Tibial nerve (tissue), 4 donors: ENCODE measurements around the gene RCN2. TPM values are rescaled to one million over a fixed set of nuclear protein-coding genes. Genes with fewer than 3 reads are reported as not detected.

ENCODE experiments used
- DNase-seq, 2 donors: peaks; one replicate each; pipeline ENCODE4 v3.0.0-alpha.2; 2019; ENCODE audit warnings: low spot score in 2 of 2
- H3K27ac ChIP-seq, 4 donors: fragments of 200-600 bp; sonication (generic) in 3 of 4; one replicate each; pipeline ENCODE4 v1.5.1; 2017 to 2019; ENCODE audit warnings: mild to moderate bottlenecking in 1 of 4
- H3K27me3 ChIP-seq, 2 donors: fragments of 200-600 bp; sonication (generic) in 1 of 2; one replicate each; pipeline versions ENCODE4 v1.5.1 to v1.6.0; 2017 to 2019
- H3K36me3 ChIP-seq, 3 donors: fragments of 200-600 bp; sonication (generic); one replicate each; pipeline ENCODE4 v1.5.1; 2018 to 2019
- H3K4me1 ChIP-seq, 4 donors: fragments of 200-600 bp; sonication (generic) in 3 of 4; one replicate each; pipeline ENCODE4 v1.5.1; 2017 to 2019
- H3K4me3 ChIP-seq, 4 donors: fragments of 200-600 bp; sonication (generic) in 3 of 4; one replicate each; pipeline ENCODE4 v1.5.1; 2017 to 2019; ENCODE audit warnings: mild to moderate bottlenecking in 1 of 4, moderate library complexity in 1 of 4
- H3K9me3 ChIP-seq, 4 donors: fragments of 200-600 bp; sonication (generic) in 3 of 4; one replicate each; pipeline ENCODE4 v1.5.1; 2017 to 2019
- EP300 ChIP-seq, 2 donors: sonication (generic); formaldehyde crosslinking; IDR thresholded peaks; one replicate each; pipeline ENCODE4 v1.6.1; 2017; ENCODE audit warnings: antibody characterized with exemption in 2 of 2, mild to moderate bottlenecking in 1 of 2
- POLR2A ChIP-seq, 2 donors: fragments of 450-650 bp; IDR thresholded peaks; one replicate each; pipeline ENCODE4 v1.6.1; 2017; ENCODE audit warnings: antibody characterized with exemption in 2 of 2, mild to moderate bottlenecking in 2 of 2, moderate library complexity in 2 of 2
- WGBS, 2 donors: methylation state at CpG; one replicate each; pipeline ENCODE4 v1.1.5; 2018; 5-methylcytosine and 5-hydroxymethylcytosine counted together
- total RNA-seq, 4 donors: library from RNA; depleted of rRNA; stranded (reverse); fragments of >200 nt; gene quantifications; one replicate each; pipeline ENCODE4 v1.1.0, GENCODE V29; 2016
- TF ChIP-seq, protein P1 (sequence below), 5 experiments: fragments of 200-600 bp in 3 of 5; fragments of 450-650 bp in 2 of 5; sonication (generic) in 3 of 5; IDR thresholded peaks; one replicate each; pipeline ENCODE4 v1.5.1; 2016 to 2019; ENCODE audit warnings: antibody characterized with exemption in 5 of 5, mild to moderate bottlenecking in 3 of 5, moderate library complexity in 2 of 5

The RCN2 gene
- total RNA-seq, 4 donors from 2014 or later, result 29.7 to 59.7 (median 43.8) TPM

DNA sequence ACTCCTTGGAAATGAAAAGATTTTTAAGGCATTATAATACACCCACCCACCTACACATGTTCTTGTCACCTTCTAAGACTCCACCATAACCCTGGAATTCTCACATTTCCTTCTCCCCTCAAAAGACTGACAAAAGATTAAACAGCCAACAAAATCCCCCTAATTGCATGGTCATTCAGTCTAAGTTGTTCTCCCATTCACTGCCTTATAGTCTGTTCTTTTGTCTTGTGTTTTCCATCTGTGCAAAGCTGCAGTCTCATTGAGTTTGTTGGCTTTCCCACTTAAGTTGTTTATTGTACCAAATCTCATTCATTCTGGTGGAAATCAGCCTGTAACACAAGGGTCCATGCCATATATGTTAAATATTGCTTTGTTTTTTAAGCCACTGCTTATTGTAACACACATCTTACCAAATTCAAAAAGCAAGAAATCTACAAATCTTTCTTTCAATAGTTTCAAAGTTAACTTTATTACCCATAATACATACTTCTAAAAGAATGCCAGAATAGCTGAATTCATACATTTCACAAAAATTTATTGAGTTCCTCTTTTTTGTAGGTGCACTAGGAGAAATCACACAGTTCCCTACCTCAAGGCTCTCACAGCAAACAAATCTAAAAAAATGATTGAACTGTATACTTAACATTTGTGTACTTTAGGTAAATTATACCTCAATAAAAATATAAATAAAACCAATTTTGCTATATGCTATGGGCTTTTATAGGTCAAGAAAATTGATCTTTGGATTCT, 2.4 kb upstream of the RCN2 start:
- DNase-seq, result no peak
- H3K4me1 ChIP-seq, result peaks cover 0 to 32% (median 5%) of the 10 kb centered on the region in 4 donors
- H3K4me3 ChIP-seq, result no peak overlapping the region
- H3K27ac ChIP-seq, result peak overlapping the region in 1 of 4 donors; percentile 22
- TF ChIP-seq POLR2A (IDR thresholded peaks at IDR 0.05) (no peak), EP300 (IDR thresholded peaks at IDR 0.05) (no peak)
- TF ChIP-seq, protein P1, sequence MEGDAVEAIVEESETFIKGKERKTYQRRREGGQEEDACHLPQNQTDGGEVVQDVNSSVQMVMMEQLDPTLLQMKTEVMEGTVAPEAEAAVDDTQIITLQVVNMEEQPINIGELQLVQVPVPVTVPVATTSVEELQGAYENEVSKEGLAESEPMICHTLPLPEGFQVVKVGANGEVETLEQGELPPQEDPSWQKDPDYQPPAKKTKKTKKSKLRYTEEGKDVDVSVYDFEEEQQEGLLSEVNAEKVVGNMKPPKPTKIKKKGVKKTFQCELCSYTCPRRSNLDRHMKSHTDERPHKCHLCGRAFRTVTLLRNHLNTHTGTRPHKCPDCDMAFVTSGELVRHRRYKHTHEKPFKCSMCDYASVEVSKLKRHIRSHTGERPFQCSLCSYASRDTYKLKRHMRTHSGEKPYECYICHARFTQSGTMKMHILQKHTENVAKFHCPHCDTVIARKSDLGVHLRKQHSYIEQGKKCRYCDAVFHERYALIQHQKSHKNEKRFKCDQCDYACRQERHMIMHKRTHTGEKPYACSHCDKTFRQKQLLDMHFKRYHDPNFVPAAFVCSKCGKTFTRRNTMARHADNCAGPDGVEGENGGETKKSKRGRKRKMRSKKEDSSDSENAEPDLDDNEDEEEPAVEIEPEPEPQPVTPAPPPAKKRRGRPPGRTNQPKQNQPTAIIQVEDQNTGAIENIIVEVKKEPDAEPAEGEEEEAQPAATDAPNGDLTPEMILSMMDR (IDR thresholded peaks at IDR 0.05), result no peak
- no peaks in the 10 kb centered on the region for H3K27me3 ChIP-seq
- H3K9me3 ChIP-seq, result no peaks in the 10 kb centered on the region
- peaks cover 0 to 2% (median 0%) of the 10 kb centered on the region in 3 donors for H3K36me3 ChIP-seq

DNA sequence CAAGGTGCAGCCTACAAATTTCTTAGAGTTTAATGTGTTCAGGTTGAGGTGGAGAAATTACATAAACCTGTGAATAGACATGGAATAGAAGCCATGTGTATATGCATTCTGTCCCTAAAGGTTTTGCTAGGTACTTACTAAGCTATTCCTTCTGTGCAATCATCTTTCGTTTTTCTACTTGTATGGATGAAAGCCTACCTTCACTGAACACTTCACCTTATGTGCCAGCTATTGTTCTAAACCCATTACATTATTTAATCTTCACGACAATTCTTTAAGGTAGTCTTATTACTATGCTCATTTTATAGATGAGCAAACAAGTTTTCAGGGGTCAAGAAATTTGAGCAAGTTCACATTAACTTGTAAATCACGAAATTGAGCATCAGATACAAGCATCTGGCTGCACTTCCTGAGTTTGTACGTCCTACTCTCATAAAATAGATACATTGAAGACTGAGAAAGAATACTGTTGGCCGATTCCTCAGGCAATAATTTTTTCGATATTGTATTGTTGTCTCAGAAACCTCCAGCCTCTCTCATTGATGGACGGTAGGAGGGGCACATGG, 635 bp upstream of the RCN2 start:
- DNase-seq, result no peak
- TF ChIP-seq, protein P1 (IDR thresholded peaks at IDR 0.05), result no peak
- TF ChIP-seq EP300 (IDR thresholded peaks at IDR 0.05) (no peak), POLR2A (IDR thresholded peaks at IDR 0.05) (no peak)
- Histone ChIP-seq H3K4me3 (peak overlapping the region; percentile 58 to 94 (median 68)), H3K9me3 (no peaks in the 10 kb centered on the region), H3K4me1 (peaks cover 0 to 42% (median 8%) of the 10 kb centered on the region in 4 donors), H3K36me3 (peaks cover 0 to 18% (median 0%) of the 10 kb centered on the region in 3 donors), H3K27ac (peak overlapping the region; percentile 51 to 95 (median 92)), H3K27me3 (no peaks in the 10 kb centered on the region)
- 18 to 23% methylated on average over 7 of the region's 7 CpGs for WGBS, 2 donors

DNA sequence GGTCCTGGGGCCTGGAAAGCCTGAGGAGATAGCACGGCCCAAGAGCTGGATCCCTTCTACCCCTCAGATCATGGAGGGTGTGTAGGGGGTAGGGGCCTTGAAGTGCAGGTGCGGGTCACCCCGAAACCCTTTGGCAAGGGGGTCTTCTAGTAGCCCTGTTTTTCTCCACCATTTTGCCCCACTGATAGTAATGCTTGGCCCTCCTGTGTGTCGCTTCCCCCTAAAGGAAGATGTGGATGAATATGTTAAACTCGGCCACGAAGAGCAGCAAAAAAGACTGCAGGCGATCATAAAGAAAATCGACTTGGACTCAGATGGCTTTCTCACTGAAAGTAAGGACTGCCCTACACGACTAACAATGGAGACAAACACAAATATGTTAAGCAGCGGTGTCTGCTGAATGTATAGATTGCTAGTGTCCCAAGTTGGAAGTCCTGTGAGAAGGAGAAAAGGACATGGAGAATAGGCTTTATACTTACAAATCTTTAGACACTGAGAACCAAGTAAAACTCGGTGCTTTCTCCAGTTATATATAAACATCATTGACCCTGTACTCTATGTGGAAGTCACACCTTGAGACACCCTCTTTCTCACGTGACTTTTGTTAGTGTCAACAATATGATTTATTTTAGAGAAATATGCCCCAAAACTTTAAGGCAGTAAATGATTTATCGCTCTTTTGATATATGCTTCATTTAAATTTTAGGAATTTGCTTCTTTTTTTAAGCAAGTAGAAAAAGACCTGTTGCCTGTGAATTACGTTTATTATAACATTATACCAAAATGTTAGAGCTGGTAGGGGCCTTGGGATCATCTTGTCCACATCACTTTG, 802 bp downstream of the RCN2 start:
- peak overlapping the region; percentile 49 to 94 (median 68) for H3K4me3 ChIP-seq
- H3K4me1 ChIP-seq, result peaks cover 0 to 42% (median 10%) of the 10 kb centered on the region in 4 donors
- peak overlapping the region; percentile 51 to 95 (median 88) for H3K27ac ChIP-seq
- H3K36me3 ChIP-seq, result peaks cover 0 to 26% (median 0%) of the 10 kb centered on the region in 3 donors
- no peaks in the 10 kb centered on the region for H3K9me3 ChIP-seq
- TF ChIP-seq, protein P1 (IDR thresholded peaks at IDR 0.05), result no peak
- TF ChIP-seq POLR2A (IDR thresholded peaks at IDR 0.05), result no peak
- TF ChIP-seq EP300 (IDR thresholded peaks at IDR 0.05), result no peak
- 18 to 20% methylated on average over 13 to 14 of the region's 14 CpGs for WGBS, 2 donors
- H3K27me3 ChIP-seq, result no peaks in the 10 kb centered on the region
- no peak for DNase-seq

DNA sequence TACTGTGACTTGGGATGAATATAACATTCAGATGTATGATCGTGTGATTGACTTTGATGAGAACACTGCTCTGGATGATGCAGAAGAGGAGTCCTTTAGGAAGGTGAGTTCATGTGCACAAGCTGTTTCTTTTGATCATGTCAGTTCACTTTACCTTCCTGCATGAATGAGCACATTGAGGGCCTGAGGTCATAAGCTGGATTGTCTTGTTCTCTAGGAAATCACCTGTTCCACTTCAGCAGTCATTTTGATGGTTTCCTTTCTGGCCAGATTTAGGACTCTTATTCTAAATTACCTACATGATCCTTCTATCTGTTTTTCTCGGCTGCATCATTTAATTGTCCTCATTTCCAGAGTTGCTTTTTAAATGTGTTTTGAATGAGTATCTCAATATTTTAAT, 4.1 kb downstream of the RCN2 start:
- Histone ChIP-seq H3K4me1 (peaks cover 0 to 37% (median 10%) of the 10 kb centered on the region in 4 donors), H3K4me3 (no peak overlapping the region), H3K27ac (no peak overlapping the region), H3K9me3 (no peaks in the 10 kb centered on the region), H3K36me3 (peaks cover 0 to 37% (median 0%) of the 10 kb centered on the region in 3 donors), H3K27me3 (no peaks in the 10 kb centered on the region)
- TF ChIP-seq EP300 (IDR thresholded peaks at IDR 0.05), result no peak
- TF ChIP-seq POLR2A (IDR thresholded peaks at IDR 0.05), result no peak
- TF ChIP-seq, protein P1 (IDR thresholded peaks at IDR 0.05), result no peak
- WGBS, 2 donors, result 87 to 88% methylated on average over 2 of the region's 2 CpGs
- no peak for DNase-seq
